ENCODE data around the gene GDF15.
"Not testable (repeated sequence)": the region's sequence is repeated elsewhere in the genome, so short reads cannot be mapped to it uniquely, and the experiment has no call there.

The GDF15 gene

DNA sequence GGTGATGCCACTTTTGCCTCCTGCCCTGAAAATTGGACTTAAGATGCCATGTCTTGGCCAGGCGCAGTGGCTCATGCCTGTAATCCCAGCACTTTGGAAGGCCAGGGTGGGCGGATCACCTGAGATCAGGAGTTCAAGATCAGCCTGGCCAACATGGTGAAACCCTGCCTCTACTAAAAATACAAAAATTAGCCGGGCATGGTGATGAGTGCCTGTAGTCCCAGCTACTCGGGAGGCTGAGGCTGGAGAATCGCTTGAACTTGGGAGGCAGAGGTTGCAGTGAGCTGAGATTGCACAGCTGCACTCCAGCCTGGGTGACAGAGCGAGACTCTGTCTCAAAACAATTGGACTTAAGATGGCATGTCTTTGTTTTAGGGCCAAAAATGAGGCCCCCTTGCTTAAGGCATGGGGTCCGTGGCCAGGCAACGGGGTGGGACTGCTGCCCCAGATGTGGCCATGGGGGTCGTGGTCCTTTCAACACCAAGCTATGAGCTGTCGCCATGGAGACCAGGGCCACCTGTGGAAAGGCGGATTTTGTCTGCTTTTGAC is 21.6 kb upstream of the GDF15 start:
- not testable (repeated sequence) for FAIRE-seq

DNA sequence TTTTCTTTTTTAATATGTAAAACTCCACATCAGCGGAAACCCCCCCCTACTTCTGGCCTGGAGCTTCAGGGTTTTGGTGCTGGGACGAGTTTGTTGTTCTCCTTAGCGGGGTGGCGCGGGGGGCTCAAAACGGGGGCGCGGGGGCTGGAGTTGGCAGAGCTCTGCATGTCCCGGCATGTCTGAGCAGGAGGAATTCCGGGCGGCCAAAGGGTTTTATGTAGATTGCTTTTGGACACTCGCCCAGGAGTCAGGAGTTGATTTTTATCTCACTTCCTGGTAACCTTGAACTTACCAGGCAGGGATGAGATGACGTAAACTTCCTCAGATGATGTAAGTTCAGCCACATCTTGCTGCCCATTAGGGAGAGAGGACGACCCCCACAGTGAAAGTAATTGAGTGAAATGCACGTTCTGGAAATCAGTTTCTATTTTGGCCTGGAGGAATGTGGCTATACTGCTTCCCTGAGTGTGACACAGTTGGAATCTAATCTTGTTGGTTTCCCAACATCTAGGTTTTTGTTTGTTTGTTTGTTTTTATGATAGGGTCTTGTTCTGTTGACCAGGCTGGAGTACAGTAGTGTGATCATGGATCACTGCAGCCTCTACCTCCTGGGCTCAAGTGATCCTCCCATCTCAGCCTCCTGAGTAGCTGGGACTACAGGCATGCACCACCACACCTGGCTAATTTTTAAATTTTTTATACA is 21.0 kb upstream of the GDF15 start:
- peak; percentile 99 for FAIRE-seq

DNA sequence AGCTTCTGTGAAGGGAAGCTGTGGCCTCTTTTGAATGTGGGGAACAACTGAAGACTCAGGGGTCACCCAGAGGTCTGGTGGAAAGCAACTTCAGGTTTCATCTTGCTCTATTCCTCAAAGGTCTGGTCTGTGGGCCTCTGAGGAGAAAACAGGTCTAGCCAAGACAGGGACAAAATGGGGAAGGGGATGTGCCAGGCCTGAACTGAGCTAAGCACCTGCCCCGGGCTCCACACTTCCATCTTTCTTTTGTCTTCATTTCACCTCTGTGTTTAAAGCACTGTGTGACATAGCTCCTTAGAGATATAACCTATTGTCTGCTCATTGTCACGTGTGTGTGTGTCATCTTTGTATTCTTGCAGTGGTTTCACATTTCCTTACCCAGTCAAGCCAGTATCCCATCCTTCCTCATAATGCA is 19.9 kb upstream of the GDF15 start:
- FAIRE-seq, result no peak

DNA sequence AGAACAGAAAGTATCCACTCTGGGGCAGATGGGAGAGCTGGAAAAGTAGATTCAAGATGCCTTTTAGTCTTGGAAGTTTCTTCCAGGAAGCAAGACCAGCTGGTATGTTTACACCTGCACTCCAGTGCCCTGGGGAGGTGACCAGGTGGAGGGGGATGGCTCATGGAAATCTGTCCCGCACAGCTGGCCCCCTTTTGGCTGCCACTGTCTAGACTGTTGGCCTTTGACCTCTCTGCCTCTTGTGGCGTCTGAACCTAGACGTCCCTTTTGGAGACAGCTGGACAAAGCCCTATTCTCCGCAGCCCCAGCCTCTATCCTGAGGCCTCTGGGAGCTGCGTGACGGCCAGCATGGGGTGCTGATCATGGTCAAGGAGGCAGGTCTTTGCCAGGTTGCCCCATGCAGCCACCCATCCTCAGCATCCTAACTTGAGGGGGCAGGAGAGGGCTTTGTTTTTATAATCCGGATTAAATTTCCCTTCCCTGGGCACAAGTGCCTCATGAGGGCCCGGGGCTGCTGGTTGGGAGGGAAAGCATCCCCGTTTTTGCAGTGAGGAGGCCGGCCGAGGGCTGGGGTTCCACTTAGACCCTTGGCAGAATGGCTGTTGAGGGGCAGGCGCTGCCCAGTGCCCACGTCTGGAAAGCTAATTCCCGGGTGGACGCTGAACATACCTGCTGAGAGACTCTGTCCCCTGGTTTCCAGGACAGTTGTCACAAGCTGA is 17.3 kb upstream of the GDF15 start:
- no peak for FAIRE-seq

DNA sequence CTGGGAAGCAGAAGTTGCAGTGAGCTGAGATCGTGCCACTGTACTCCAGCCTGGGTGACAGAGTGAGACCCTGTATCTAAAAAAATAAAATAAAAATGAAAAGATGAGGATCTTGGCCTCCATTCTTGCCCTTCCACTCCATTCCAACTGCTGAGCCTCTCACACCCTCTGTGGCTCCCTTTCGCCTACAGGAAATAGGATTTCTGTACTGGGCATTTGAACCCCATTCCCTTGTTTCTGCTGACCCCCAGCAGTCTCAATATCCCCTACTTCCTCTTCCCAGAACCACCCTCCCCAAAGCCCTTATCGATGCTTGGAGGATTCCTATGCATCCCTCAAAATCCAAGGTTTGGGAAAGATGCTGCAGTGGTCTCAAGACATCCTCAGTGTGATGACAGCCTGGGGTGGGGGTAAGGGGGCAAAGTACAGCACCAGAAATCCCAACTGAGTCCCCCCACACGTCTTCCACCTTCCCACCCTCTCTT is 12.5 kb upstream of the GDF15 start:
- no peak for FAIRE-seq

DNA sequence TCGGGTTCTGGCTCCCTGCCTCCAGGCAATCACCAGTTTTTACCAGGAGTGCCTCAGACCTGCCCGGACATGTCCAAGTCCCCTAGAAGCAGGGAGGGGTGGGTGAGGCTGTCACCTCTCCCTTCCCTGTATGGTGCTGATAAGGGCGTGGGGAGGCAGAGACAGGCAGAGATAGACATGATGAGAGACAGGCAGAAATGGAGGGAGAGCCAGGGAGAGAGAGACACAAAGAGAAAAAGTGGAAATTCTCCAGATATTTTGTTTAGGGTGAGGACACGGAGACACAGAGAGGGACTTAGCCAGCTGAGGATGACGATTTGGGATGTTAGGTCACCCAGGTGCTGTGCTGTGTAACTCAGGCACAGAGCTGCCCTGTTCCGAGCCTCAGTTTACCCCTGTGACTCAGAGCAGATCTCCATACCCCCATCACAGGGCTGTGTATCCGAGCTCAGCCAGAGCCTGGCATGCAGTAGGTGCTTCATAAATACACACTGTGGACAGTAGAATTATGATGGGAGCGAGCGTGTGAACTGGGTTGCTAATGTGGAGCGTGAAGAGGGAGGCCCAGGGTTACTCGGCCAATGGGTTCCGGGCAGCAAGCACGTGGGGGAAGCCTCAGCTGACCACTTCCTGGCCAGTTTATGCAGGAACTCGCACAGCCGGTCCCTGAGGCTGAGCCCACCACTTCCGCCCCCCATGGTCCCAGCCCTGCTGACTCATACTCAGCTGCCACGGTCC is 11.9 kb upstream of the GDF15 start:
- FAIRE-seq, result peak; percentile 83

DNA sequence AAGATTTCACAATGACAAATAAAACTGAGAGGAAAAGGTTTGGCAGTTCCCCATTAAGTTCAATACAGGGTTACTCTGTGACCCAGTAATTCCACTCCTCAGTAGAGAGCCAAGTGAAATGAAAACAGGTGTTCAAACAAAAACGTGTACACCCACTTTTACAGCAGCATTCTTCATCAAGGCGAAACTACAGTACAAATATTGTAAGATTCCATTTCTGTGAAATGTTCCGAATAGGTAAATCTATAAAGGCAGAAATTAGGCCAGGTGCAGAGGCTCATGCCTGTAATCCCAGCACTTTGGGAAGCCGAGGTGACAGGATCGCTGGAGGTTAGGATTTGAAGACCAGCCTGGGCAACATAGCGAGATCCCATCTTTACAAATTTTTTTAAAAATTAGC is 8.9 kb upstream of the GDF15 start:
- no peak for FAIRE-seq

DNA sequence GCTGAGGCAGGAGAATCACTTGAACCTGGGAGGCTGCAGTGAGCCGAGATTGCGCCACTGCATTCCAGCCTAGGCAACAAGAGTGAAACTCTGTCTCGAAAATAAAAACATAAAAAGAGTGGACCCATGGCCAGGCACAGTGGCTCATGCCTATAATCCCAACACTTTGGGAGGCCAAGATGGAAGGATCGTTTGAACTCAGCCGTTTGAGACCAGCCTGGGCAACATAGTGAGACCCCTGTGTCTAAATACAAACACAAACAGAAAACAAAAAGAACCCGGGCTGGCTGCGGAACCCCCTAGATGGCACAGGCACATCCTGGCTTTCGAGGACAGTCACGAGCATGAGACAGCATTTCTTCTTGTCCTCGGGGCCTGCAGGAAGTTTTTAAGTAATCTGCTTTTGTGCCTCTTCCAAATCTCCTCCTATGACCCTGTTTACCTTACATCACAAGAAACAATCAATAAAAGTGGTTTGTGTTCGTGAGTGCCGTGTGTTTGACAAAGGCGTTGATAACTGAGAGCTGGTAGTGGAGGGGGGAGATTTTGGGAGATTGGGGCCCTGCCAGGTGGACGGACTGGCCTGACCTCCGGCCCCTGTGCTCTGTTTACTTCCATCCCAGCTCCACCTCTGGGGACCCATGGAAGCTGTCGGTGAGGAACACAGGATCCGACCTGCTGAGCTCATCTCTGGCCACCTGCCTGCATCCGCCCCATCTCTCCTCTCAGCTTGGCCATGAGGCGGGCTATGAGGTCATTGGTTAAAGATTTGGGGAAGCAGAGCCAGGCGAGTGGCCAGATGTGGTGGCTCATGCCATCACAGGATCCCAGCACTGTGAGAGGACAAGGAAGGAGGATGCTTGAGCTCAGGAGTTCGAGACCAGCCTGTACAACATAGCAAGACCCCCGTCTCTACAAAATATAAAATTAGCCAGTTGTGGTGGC is 5.9 kb upstream of the GDF15 start:
- FAIRE-seq, result no peak

DNA sequence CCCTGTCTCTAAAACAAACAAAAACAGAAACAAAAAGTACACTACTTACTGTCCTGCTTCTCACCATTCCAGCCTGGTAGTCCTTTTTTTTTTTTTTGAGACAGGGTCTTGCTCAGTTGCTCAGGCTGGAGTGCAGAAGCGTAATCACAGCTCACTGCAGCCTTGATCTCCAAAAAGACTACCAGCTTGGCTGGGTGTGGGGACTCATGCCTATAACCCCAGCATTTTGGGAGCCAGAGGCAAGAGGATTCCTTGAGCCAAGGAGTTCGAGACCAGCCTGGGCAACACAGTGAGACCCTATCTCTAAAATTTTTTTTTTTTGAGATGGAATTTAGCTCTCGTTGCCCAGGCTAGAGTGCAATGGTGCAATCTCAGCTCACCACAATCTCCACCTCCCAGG is 5.1 kb upstream of the GDF15 start:
- no peak for FAIRE-seq

DNA sequence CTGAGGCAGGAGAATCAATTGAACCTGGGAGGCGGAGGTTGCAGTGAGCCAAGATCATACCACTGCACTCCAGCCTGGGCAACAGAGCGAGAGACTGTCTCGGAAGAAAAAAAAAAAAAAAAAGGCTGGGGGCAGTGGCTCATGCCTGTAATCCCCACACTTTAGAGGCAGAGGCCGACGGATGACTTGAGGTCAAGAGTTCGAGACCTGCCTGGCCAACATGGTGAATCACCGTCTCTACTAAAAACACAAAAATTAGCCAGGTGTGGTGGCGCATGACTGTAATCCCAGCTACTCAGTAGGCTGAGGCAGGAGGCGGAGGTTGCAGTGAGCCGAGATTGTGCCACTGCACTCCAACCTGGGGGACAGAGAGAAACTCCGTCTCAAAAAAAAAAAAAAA is 2.3 kb upstream of the GDF15 start:
- FAIRE-seq, result not testable (repeated sequence)

DNA sequence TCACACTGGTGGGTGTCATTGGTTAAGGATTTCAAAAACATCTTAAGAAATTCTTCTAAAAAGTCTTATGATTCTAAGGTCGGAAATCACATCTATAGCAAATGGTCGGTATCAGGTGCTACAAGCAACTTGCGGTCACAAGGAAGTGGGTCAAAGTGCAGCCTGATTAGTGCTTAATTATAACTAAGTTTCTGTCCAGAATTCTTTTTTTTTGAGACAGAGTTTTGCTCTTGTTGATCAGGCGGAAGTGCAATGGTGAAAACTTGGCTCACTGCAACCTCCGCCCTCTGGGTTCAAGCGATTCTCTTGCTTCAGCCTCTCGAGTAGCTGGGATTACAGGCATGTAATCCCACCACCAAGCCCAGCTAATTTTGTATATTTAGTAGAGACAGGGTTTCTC is 1.2 kb upstream of the GDF15 start:
- no peak for FAIRE-seq

DNA sequence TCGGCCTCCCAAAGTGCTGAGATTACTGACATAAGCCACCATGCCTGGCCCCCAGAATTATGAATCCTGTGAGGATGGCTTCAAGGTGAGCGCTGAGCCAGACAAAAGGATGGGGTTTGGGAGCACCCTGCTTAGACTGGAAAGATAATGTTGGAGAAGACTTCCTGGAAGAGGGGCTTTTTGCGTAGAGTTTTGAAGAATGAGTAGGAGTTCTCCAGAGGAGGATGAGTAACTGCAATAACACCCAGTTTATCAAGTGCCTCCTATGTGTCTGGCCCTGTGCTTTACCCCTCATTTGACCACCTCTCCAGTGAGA is 641 bp upstream of the GDF15 start:
- no peak for FAIRE-seq

DNA sequence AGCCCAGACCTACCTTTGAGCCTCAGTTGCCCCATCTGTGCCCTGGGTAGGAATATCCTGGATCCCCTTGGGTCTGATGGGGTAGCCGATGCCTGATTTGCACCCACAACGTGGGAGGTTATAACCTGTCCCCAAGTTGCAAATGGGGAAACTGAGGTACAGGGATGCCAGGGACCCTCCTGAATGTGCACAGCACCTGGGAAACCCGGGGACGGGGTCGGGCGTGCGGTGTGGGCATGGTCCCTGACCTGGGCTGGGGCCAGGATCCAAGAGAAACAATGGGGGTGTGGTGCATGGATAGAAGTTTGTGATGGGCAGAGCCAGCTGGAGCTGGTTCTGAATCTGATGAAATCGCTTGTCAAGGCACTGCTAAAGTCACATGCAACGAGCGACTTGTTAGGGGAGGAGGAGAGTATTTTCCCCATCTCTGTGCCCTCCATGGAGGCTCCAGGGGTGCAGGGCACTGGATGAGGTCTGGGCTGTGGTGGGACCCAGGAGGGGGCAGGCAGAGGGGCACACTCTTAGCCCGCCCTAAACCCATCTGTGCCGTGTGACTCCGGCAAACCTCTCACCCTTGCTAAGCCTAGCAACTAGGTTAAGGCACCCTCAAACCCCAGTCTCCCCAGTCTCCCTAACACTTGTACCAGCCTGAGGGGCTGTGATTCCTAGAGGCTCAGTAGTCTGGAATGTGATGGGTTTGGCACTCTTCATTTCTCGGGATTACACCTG is 749 bp downstream of the GDF15 start:
- FAIRE-seq, result no peak

DNA sequence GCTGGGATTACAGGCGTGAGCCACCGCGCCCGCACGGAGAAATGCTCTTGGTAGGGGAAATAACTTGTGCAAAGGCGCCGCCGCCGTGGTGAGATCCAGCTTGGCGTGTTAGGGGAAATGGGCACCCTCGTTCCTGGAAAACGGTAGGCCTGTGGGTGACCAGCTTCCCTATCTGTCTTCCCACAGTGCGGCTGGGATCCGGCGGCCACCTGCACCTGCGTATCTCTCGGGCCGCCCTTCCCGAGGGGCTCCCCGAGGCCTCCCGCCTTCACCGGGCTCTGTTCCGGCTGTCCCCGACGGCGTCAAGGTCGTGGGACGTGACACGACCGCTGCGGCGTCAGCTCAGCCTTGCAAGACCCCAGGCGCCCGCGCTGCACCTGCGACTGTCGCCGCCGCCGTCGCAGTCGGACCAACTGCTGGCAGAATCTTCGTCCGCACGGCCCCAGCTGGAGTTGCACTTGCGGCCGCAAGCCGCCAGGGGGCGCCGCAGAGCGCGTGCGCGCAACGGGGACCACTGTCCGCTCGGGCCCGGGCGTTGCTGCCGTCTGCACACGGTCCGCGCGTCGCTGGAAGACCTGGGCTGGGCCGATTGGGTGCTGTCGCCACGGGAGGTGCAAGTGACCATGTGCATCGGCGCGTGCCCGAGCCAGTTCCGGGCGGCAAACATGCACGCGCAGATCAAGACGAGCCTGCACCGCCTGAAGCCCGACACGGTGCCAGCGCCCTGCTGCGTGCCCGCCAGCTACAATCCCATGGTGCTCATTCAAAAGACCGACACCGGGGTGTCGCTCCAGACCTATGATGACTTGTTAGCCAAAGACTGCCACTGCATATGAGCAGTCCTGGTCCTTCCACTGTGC is 2.4 kb downstream of the GDF15 start:
- FAIRE-seq, result no peak

DNA sequence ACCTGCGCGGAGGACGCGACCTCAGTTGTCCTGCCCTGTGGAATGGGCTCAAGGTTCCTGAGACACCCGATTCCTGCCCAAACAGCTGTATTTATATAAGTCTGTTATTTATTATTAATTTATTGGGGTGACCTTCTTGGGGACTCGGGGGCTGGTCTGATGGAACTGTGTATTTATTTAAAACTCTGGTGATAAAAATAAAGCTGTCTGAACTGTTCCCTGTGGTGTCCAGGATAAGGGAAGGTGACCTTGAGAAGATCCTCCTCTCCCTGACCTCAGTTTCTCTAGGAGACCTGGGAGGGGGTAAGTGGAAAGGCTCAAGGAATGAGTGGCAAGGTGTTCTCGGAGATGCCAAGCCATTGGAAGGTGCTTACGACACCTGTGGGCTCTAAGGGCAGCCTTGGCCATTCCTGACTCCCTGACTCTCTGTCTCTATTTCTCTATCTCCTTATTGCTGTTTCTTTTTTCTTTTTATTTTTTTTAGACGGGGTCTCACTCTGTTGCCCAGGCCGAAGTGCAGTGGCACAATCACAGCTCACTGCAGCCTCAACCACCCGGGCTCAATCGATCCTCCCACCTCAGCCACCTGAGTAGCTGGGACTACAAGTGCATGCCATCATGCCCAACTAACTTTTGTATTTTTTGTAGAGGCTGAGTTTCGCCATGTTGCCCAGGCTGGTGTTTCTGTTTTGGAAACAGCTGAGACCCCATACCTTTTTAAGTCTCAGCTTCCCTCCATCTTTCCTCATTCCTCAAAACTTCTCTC is 3.2 kb downstream of the GDF15 start:
- no peak for FAIRE-seq

DNA sequence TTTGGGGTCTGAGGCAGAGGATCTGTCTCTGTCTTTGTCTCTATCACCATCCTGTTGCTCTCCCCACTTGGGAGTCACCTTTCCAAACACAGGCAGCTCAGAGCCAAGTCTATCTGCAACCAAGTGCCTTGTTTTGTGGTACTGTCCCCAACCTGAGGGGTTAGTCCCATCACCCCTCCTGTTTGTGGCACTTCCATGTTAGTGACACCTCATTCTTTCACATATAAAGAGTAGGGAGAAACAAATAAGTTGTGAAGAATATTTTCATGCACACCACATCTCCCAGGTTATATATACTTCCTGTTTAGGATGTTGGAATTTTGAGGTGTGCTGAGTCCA is 3.7 kb downstream of the GDF15 start:
- no peak for FAIRE-seq

DNA sequence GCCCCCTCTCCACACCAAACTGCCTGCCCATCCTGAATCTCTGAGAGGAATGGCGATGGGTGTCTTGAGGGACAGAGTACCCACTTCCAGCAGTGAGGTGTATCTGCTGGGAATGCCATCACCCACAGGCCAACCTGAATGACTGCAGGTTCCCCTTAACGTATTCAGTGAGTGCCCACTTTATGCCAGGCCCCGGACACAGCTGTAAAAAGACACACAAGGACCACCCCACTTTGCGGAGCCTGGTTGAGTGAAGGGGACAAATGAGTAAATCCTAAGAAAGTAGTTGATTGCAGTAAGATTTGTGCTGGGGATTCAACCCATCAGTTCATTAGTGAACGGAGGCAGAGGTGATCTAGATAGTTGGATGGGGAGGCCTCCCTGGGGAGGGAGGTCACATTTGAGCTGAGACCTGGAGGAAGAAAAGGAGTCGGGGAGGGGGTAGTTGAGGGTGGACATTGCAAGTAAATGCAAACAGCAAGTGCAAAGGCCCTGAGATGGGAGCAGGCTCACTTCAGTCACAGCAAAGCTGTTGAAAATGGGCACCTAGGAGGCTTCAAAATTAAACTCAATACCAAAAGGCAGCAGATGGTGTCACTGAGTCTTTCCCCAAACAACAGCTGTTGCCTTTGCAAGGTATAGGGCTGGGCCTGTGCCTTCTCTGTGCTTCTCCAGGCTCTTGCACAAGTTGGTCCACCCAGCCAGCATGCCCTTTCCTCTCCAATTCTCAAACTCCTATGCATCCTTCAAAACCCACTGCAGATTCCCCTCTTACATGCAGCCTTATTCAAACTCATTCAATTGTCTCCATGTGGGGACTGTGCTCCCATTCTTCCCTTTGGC is 4.3 kb downstream of the GDF15 start:
- FAIRE-seq, result peak; percentile 90

DNA sequence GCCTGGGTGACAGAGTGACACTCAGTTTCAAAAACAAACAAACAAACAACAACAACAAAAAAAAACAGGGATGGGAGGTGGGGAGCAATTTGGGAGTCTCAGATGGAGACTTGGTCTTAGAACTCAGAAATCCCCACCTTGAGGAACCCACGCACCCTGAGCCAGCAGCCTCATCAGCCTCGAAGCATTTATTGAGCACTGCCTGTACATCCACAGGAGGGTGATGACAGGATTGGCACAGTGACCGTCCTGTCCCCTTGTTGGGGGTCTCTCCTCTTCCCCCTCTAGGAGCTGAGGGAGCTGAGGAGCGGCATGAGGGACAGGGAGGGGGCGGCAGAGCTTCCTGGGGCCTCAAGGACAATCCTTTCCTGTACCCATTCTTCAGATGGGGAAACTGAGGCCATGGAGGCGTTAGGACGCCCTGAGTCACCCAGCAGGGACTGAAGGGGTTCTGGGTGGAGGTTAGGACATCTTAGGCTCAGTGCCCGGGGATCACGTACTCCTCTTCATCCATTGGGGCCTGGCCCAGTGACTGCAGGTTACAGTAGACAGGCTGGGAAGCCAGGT is 5.6 kb downstream of the GDF15 start:
- FAIRE-seq, result no peak

DNA sequence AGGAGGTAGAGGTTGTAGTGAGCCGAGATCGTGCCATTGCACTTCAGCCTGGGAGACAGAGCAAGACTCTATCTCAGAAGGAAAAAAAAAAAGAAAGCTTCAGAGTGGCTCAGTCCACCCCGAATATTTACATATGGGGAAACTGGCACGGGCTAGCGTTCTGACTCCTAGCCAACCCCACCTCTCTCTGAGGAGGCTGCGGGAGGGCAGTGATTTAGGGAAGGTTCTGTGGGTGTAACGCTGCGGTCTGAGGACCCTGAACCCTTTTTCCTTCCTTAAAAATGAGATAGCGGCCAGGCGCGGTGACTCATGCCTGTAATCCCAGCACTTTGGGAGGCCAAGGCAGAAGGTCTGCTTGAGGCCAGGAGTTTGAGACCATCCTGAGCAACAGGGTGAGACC is 6.5 kb downstream of the GDF15 start:
- no peak for FAIRE-seq

Measured in G401.6 (cell line).